K562 (cell line): ENCODE results near the gene PAN2. TPM values are rescaled to one million over a fixed set of nuclear protein-coding genes. Genes with fewer than 3 reads are reported as not detected.

Experiments used
- ATAC-seq: fragments of 200-7000 bp; cut with Tn5 transposase; 3 replicates; pipeline ENCODE4 v1.9.1; 2020; ENCODE audit warnings: moderate library complexity
- BruUV-seq: library from RNA; stranded (reverse); fragments of 400-500 nt; replicated peaks from 2 replicates; lab custom pipeline; 2021; lab: Mats Ljungman, UMichigan
- CTCF ChIA-PET: fragments of 300-600 bp; formaldehyde crosslinking; extraction: SDS; loops from one replicate; lab custom pipeline; 2021; ENCODE audit warnings: low intra/inter-chr PET ratio; lab: Yijun Ruan, JAX
- POLR2A ChIA-PET: fragments of 300-600, 350-650 bp; sonication (Branson Sonifier 250); formaldehyde crosslinking; extraction: SDS; loops from one replicate; lab custom pipeline; 2021; ENCODE audit warnings: antibody characterized with exemption, inconsistent platforms; lab: Yijun Ruan, JAX
- DNase-seq, 4 experiments: peaks; one replicate each; pipeline versions ENCODE4 v3.0.0 to v3.0.0-alpha.2; 2011 to 2018; ENCODE audit warnings: low spot score in 3 of 4, mixed read lengths in 3 of 4; ENCODE audit errors: extremely low read depth in 1 of 4
- FAIRE-seq: peaks from 2 replicates; lab custom pipeline; 2011; peaks lifted over from hg19 to GRCh38; lab: Jason Lieb, UNC
- H2AFZ ChIP-seq: 2 replicates; pipeline ENCODE4 v1.6.0; 2011; ENCODE audit warnings: low read depth, low read length, control low read depth, inconsistent platforms
- H3K27ac ChIP-seq: fragments of 200-600 bp; 3 replicates; pipeline ENCODE4 v1.8.0; 2011; ENCODE audit warnings: low read depth, mild to moderate bottlenecking, control low read depth, inconsistent platforms, low read length, moderate library complexity, mixed read lengths; ENCODE audit errors: extremely low read depth
- H3K27me3 ChIP-seq, 2 experiments: fragments of 300-600 bp in 1 of 2; 2 replicates in 1 of 2; 3 replicates in 1 of 2; pipeline versions ENCODE4 v1.6.0 to v1.8.0; 2011; ENCODE audit warnings: inconsistent platforms in 2 of 2, low read length in 2 of 2, mild to moderate bottlenecking in 1 of 2, mixed read lengths in 1 of 2, moderate library complexity in 1 of 2; ENCODE audit not compliant: control insufficient read depth in 2 of 2, insufficient read depth in 2 of 2
- H3K36me3 ChIP-seq: fragments of 300-600 bp; 3 replicates; pipeline ENCODE4 v1.8.0; 2011; ENCODE audit warnings: mild to moderate bottlenecking, low read length, inconsistent platforms; ENCODE audit not compliant: control insufficient read depth, insufficient read depth
- H3K4me1 ChIP-seq, 2 experiments: fragments of 200-600 bp in 1 of 2; replicated peaks in 1 of 2; 2 replicates in 1 of 2; 3 replicates in 1 of 2; pipeline versions ENCODE4 v1.5.1 to v1.8.0; 2011; ENCODE audit warnings: inconsistent platforms in 2 of 2, low read length in 2 of 2, mild to moderate bottlenecking in 1 of 2, mixed read lengths in 1 of 2, moderate library complexity in 1 of 2; ENCODE audit not compliant: control insufficient read depth in 2 of 2, insufficient read depth in 2 of 2
- H3K4me2 ChIP-seq: 2 replicates; pipeline ENCODE4 v1.6.1; 2011; ENCODE audit warnings: low read length, control low read depth, inconsistent platforms, mixed read lengths; ENCODE audit not compliant: insufficient read depth
- H3K4me3 ChIP-seq: fragments of 200-600 bp; sonication (generic), shearing (Covaris generic); 2 replicates; pipeline ENCODE4 v1.5.1; 2016; ENCODE audit warnings: control low read depth, inconsistent platforms
- H3K79me2 ChIP-seq: fragments of 200-600 bp; 3 replicates; pipeline ENCODE4 v1.8.0; 2011; ENCODE audit warnings: low read length, inconsistent platforms; ENCODE audit not compliant: control insufficient read depth, insufficient read depth
- H3K9ac ChIP-seq, 2 experiments: 2 replicates each; pipeline versions ENCODE4 v1.6.0 to v1.6.1; 2011; ENCODE audit warnings: low read depth in 2 of 2, low read length in 2 of 2, control low read depth in 1 of 2, inconsistent platforms in 1 of 2, mild to moderate bottlenecking in 1 of 2, mixed read lengths in 1 of 2; ENCODE audit not compliant: insufficient read depth in 1 of 2
- H3K9me1 ChIP-seq: one replicate; pipeline ENCODE4 v1.6.0; 2011; ENCODE audit warnings: inconsistent platforms, mild to moderate bottlenecking, low read length, moderate library complexity; ENCODE audit not compliant: control insufficient read depth, insufficient read depth
- H3K9me3 ChIP-seq: replicated peaks from 2 replicates; pipeline ENCODE4 v1.5.1; 2011; ENCODE audit warnings: low read depth, low read length, inconsistent platforms; ENCODE audit not compliant: control insufficient read depth, insufficient read depth
- H4K20me1 ChIP-seq: replicated peaks from 2 replicates; pipeline ENCODE4 v1.6.1; 2011; ENCODE audit warnings: low read length, inconsistent platforms, mixed read lengths; ENCODE audit not compliant: control insufficient read depth, insufficient read depth
- BHLHE40 ChIP-seq: IDR thresholded peaks from 2 replicates; pipeline ENCODE4 v1.6.1; 2011; ENCODE audit warnings: low read length, improper control_type of control experiment
- CBX2 ChIP-seq: fragments of 200-600 bp; sonication (generic); IDR thresholded peaks from one replicate; pipeline ENCODE4 v1.6.1; 2012; ENCODE audit warnings: mild to moderate bottlenecking, low read length, inconsistent platforms; ENCODE audit not compliant: insufficient read depth, poor library complexity, severe bottlenecking
- HEY1 ChIP-seq: fragments of 250-450 bp; sonication (Bioruptor Pico); IDR thresholded peaks from 2 replicates; pipeline ENCODE4 v1.5.0; 2020; ENCODE audit warnings: mild to moderate bottlenecking, moderate library complexity, borderline replicate concordance
- PREB ChIP-seq: sonication (generic); formaldehyde crosslinking; IDR thresholded peaks from 2 replicates; pipeline ENCODE4 v1.8.1; 2023; ENCODE audit warnings: mild to moderate bottlenecking, missing genetic modification reagents
- RAD21 ChIP-seq, 2 experiments: fragments of 250-450 bp in 1 of 2; fragments of 450-650 bp in 1 of 2; sonication (Bioruptor Pico) in 1 of 2; formaldehyde crosslinking in 1 of 2; IDR thresholded peaks in 1 of 2; conservative IDR thresholded peaks in 1 of 2; 2 replicates each; pipeline versions ENCODE4 v1.4.0 to v1.8.0; 2020 to 2022; ENCODE audit warnings: mild to moderate bottlenecking in 2 of 2, moderate library complexity in 1 of 2
- TFE3 ChIP-seq: fragments of 450-650 bp; formaldehyde crosslinking; IDR thresholded peaks from 2 replicates; pipeline ENCODE4 v1.4.0; 2020; ENCODE audit warnings: mild to moderate bottlenecking, mixed read lengths
- ZNF217 ChIP-seq: sonication (generic); formaldehyde crosslinking; IDR thresholded peaks from 2 replicates; pipeline ENCODE4 v1.8.0; 2022; ENCODE audit warnings: mild to moderate bottlenecking, missing genetic modification reagents
- WGBS: fragments of 100-300 bp; shearing (Covaris generic); methylation state at CpG from one replicate; pipeline ENCODE4 v1.1.6; 2016; ENCODE audit warnings: low coverage, mixed read lengths; ENCODE audit not compliant: insufficient coverage; ENCODE audit errors: missing lambda C conversion rate; 5-methylcytosine and 5-hydroxymethylcytosine counted together
- in situ Hi-C: fragments of 300-500 bp; cut with MboI; formaldehyde crosslinking; loops from 4 replicates; pipeline ENCODE4 v1.15.0; 2018; ENCODE audit warnings: inconsistent platforms, mixed read lengths
- intact Hi-C: fragments of 100-400 bp; cut with micrococcal nuclease; formaldehyde crosslinking; loops from 2 replicates; pipeline ENCODE4 v1.14.2; 2022
- polyA plus RNA-seq, 8 experiments: library from polyadenylated mRNA; depleted of rRNA in 4 of 8; stranded (reverse) in 5 of 8; unstranded in 3 of 8; fragments of >200 nt; fragmentation: Nextera tagmentation in 2 of 8; fragmentation: Illumina TruSeq in 1 of 8; extraction: Ambion mirVana in 2 of 8; extraction: Trizol in 1 of 8; gene quantifications; 2 replicates each; pipeline versions ENCODE4 v1.2.1 to v1.2.3, GENCODE V29; 2011 to 2014; ENCODE audit warnings: inconsistent platforms in 1 of 8, missing spikeins in 1 of 8
- total RNA-seq, 7 experiments: library from RNA; depleted of rRNA in 6 of 7; stranded (reverse); fragments of >200 nt in 6 of 7; fragmentation: Illumina TruSeq in 2 of 7; extraction: Trizol in 2 of 7; gene quantifications; 2 replicates each; pipeline versions ENCODE4 v1.2.1 to v1.2.3, GENCODE V29; 2011 to 2021; ENCODE audit warnings: low replicate concordance in 1 of 7
- TF ChIP-seq, protein P1 (sequence below): fragments of 200-800 bp; sonication (Bioruptor generic); IDR thresholded peaks from 2 replicates; pipeline ENCODE4 v1.6.1; 2017; ENCODE audit warnings: missing genetic modification characterization, missing compliant biosample characterization
- TF ChIP-seq, protein P2 (sequence below): fragments of 450-650 bp; formaldehyde crosslinking; IDR thresholded peaks from 2 replicates; pipeline ENCODE4 v1.4.0; 2020; ENCODE audit warnings: mild to moderate bottlenecking, moderate library complexity
- TF ChIP-seq, protein P3 (sequence below): fragments of 250-450 bp; sonication (Bioruptor Pico); IDR thresholded peaks from 2 replicates; pipeline ENCODE4 v1.5.0; 2020; ENCODE audit warnings: mild to moderate bottlenecking

Gene PAN2
- total and polyA plus RNA-seq, 9 of the 15 experiments (the other 6 are each of a cell fraction or from before 2014, with no cell fraction given) = 15.0 to 66.1 (median 25.9) TPM

- no peak for TF ChIP-seq BHLHE40
- no peak for TF ChIP-seq ZNF217 (CRISPR knock-in tag)
- no peak for TF ChIP-seq PREB (CRISPR knock-in tag)
These were observed 7.7 kb downstream of the PAN2 start (continued) for GRCh38 chr12:56326126-56326525.

DNA sequence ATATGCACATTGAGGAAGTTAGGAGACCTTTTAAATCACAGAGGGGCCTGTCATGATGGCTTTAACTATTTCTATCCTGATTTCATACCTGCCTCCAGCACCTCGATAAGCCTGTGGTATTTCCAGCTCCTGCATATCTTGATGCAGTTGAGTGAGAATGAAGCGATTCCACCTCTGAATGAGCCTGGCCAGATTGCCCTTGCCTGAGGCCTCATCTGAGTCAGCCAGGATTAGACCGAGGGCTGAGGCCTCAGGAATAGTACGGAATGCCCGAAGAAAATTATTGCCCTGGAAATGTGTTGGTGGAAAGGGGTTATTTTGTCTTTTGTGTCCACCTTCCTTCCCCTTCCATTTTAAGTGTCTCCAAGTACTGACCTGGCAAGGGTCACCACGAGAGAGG is 9.6 kb downstream of the PAN2 start:
- peaks cover 10 to 15% of the 10 kb centered on the region in 2 experiments; a peak in 3 of 5 replicates for H3K4me1 ChIP-seq
- BruUV-seq = TSS peak; percentile 23
- CTCF ChIA-PET = no interaction called here
- no peak overlapping the region for H3K4me3 ChIP-seq
- H3K9me3 ChIP-seq = no peaks in the 10 kb centered on the region
- no peaks in the 10 kb centered on the region for H4K20me1 ChIP-seq
- H3K36me3 ChIP-seq = peaks cover 66% of the 10 kb centered on the region
- in situ Hi-C loops (no loop called here), intact Hi-C loops (no loop called here)
- no peak for FAIRE-seq
- WGBS = 77% methylated on average over 6 of the region's 6 CpGs
- H2AFZ ChIP-seq = no peak overlapping the region
- no peak overlapping the region for H3K4me2 ChIP-seq
- H3K9ac ChIP-seq = peak overlapping the region in 1 of 2 experiments; percentile 57; a peak in 1 of 4 replicates
- H3K79me2 ChIP-seq = no peaks in the 10 kb centered on the region
- POLR2A ChIA-PET = interaction anchor here (0.7 to 1.1 kb wide), 2 partner anchors 15 to 36 kb away, joined by 3 to 5 read pairs; partner anchors contain the start of gene STAT2
- no peak for ATAC-seq
- no peaks in the 10 kb centered on the region for H3K27me3 ChIP-seq
- no peaks in the 10 kb centered on the region for H3K9me1 ChIP-seq
- no peak for DNase-seq
- H3K27ac ChIP-seq = no peak overlapping the region
- TF ChIP-seq, protein P1, sequence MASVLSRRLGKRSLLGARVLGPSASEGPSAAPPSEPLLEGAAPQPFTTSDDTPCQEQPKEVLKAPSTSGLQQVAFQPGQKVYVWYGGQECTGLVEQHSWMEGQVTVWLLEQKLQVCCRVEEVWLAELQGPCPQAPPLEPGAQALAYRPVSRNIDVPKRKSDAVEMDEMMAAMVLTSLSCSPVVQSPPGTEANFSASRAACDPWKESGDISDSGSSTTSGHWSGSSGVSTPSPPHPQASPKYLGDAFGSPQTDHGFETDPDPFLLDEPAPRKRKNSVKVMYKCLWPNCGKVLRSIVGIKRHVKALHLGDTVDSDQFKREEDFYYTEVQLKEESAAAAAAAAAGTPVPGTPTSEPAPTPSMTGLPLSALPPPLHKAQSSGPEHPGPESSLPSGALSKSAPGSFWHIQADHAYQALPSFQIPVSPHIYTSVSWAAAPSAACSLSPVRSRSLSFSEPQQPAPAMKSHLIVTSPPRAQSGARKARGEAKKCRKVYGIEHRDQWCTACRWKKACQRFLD = no peak
- TF ChIP-seq TFE3 (CRISPR knock-in tag) (no peak), HEY1 (CRISPR knock-in tag) (no peak), RAD21 (CRISPR knock-in tag; conservative IDR thresholded peaks at IDR 0.05 in 1 of 2, IDR thresholded peaks at IDR 0.05 in 1 of 2) (no peak), CBX2 (no peak)
- TF ChIP-seq, protein P2, sequence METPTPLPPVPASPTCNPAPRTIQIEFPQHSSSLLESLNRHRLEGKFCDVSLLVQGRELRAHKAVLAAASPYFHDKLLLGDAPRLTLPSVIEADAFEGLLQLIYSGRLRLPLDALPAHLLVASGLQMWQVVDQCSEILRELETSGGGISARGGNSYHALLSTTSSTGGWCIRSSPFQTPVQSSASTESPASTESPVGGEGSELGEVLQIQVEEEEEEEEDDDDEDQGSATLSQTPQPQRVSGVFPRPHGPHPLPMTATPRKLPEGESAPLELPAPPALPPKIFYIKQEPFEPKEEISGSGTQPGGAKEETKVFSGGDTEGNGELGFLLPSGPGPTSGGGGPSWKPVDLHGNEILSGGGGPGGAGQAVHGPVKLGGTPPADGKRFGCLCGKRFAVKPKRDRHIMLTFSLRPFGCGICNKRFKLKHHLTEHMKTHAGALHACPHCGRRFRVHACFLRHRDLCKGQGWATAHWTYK (CRISPR knock-in tag) = no peak
- TF ChIP-seq, protein P3, sequence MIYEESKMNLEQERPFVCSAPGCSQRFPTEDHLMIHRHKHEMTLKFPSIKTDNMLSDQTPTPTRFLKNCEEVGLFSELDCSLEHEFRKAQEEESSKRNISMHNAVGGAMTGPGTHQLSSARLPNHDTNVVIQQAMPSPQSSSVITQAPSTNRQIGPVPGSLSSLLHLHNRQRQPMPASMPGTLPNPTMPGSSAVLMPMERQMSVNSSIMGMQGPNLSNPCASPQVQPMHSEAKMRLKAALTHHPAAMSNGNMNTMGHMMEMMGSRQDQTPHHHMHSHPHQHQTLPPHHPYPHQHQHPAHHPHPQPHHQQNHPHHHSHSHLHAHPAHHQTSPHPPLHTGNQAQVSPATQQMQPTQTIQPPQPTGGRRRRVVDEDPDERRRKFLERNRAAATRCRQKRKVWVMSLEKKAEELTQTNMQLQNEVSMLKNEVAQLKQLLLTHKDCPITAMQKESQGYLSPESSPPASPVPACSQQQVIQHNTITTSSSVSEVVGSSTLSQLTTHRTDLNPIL (CRISPR knock-in tag) = no peak
